PFSK-1 (cell line): ENCODE measurements around the gene CAMK1D.

ENCODE experiments used
- FOXP2 ChIP-seq: optimal IDR thresholded peaks from 2 replicates; pipeline ENCODE3; 2011; ENCODE audit warnings: borderline replicate concordance, control low read depth, inconsistent platforms; ENCODE audit not compliant: insufficient read depth; ENCODE audit errors: extremely low read length, extremely low read depth
- POLR2AphosphoS5 ChIP-seq: IDR thresholded peaks from 2 replicates; pipeline ENCODE4 v1.6.1; 2012; ENCODE audit warnings: low read depth, mild to moderate bottlenecking, control low read depth, low read length, moderate library complexity
- SIN3A ChIP-seq: IDR thresholded peaks from 2 replicates; pipeline ENCODE4 v1.6.1; 2012; ENCODE audit warnings: mild to moderate bottlenecking, low read length, moderate library complexity, borderline replicate concordance; ENCODE audit not compliant: insufficient read depth
- TAF1 ChIP-seq: IDR thresholded peaks from 2 replicates; pipeline ENCODE4 v1.6.1; 2012; ENCODE audit warnings: low read length, control low read depth, borderline replicate concordance; ENCODE audit not compliant: insufficient read depth
- TF ChIP-seq, protein P1 (sequence below), 2 experiments: IDR thresholded peaks; 2 replicates each; pipeline versions ENCODE4 v1.6.1 to v1.8.0; 2011 to 2012; ENCODE audit warnings: low read depth in 2 of 2, low read length in 2 of 2, control low read depth in 1 of 2, inconsistent platforms in 1 of 2, mild to moderate bottlenecking in 1 of 2, moderate library complexity in 1 of 2; ENCODE audit not compliant: insufficient read depth in 1 of 2

Gene CAMK1D

DNA sequence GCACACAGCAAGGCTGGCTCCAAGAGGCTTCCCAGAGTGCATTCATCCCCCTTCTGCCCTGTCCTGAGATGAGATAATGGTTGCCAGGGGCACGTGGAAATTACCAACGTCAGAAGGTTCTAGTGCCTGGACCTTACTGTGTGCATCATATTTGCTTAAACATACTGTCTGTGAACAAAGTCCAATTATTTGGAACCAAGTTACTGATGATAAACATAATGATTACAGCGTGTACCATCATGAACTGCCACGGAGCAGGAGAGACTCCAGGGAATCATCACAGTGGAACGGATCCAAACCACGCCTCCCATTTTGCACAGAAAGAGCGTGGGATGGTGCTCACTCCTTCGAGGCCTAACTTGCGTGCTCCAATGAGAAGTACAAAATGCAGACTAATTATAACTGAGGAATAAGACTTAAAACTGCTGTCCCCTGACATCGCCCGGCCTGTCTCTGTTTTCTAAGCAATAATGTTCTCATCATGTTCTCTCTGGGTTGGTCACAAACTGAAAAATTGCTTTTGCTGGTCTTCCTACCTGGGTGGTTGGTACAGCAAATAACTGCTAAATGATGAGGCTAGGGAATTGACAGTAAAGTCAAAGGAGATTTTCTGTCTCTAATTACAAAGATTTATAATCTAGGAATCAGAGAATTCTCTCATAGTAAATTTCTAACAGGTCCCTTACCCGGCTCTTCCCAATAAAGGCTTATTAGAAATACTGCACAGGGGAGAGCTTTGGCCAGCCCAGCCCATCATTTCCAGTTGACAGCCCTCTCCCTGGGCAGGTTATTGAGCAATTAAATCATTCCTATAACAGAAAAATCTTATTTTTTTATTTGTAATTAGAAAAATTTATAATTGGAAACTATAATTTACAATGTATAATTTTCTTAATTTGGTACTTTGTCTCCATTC, 182.2 kb downstream of the CAMK1D start:
- no peak for TF ChIP-seq POLR2AphosphoS5
- no peak for TF ChIP-seq SIN3A
- TF ChIP-seq TAF1, result no peak
- TF ChIP-seq, protein P1, sequence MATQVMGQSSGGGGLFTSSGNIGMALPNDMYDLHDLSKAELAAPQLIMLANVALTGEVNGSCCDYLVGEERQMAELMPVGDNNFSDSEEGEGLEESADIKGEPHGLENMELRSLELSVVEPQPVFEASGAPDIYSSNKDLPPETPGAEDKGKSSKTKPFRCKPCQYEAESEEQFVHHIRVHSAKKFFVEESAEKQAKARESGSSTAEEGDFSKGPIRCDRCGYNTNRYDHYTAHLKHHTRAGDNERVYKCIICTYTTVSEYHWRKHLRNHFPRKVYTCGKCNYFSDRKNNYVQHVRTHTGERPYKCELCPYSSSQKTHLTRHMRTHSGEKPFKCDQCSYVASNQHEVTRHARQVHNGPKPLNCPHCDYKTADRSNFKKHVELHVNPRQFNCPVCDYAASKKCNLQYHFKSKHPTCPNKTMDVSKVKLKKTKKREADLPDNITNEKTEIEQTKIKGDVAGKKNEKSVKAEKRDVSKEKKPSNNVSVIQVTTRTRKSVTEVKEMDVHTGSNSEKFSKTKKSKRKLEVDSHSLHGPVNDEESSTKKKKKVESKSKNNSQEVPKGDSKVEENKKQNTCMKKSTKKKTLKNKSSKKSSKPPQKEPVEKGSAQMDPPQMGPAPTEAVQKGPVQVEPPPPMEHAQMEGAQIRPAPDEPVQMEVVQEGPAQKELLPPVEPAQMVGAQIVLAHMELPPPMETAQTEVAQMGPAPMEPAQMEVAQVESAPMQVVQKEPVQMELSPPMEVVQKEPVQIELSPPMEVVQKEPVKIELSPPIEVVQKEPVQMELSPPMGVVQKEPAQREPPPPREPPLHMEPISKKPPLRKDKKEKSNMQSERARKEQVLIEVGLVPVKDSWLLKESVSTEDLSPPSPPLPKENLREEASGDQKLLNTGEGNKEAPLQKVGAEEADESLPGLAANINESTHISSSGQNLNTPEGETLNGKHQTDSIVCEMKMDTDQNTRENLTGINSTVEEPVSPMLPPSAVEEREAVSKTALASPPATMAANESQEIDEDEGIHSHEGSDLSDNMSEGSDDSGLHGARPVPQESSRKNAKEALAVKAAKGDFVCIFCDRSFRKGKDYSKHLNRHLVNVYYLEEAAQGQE (IDR thresholded peaks at IDR 0.05; ENCODE audit: insufficient read depth in 1 of 2, low read depth in 2 of 2, low read length in 2 of 2), result no peak
- TF ChIP-seq FOXP2, result no peak

DNA sequence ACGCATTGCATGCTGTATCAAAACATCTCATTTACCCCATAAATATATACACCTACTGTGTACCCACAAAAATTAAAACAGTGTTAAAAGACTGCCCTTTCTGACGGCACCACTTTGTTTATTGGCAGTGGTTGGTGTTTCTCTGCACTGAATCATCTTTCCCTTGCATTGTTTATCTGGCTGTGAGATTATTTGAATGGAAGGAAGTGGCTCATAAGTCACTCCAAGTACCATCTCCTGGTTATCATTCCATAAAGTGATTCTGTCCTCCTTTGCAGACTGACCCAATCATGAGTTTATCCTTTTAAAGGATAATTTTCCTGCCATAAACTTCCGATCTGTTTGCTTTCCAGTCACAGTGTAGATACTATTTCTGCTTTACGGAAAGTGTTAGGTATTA, 183.8 kb downstream of the CAMK1D start:
- TF ChIP-seq, protein P1 (IDR thresholded peaks at IDR 0.05; ENCODE audit: insufficient read depth in 1 of 2, low read depth in 2 of 2, low read length in 2 of 2), result no peak
- TF ChIP-seq SIN3A, result no peak

DNA sequence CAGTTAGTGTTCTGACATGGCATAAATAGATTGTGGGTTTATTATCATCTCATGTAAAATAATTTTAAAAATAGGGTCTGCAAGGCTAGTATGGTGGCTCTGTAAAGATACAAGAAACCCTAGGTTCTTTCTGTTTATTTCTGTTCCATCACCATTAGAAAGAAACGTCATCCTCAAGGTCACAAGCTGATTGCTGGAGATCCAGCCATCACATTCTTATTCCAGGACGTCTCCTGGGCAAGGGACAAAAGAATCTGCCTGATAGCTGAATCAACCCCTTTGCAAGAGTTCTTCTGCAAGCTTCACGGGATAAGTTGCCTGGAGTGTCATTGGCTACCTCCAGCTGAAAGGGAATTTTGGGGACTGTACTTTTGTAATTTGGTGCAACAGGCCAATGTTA, 184.4 kb downstream of the CAMK1D start:
- no peak for TF ChIP-seq POLR2AphosphoS5
- TF ChIP-seq, protein P1 (IDR thresholded peaks at IDR 0.05; ENCODE audit: insufficient read depth in 1 of 2, low read depth in 2 of 2, low read length in 2 of 2), result no peak
- TF ChIP-seq TAF1, result no peak
- no peak for TF ChIP-seq FOXP2
- no peak for TF ChIP-seq SIN3A

DNA sequence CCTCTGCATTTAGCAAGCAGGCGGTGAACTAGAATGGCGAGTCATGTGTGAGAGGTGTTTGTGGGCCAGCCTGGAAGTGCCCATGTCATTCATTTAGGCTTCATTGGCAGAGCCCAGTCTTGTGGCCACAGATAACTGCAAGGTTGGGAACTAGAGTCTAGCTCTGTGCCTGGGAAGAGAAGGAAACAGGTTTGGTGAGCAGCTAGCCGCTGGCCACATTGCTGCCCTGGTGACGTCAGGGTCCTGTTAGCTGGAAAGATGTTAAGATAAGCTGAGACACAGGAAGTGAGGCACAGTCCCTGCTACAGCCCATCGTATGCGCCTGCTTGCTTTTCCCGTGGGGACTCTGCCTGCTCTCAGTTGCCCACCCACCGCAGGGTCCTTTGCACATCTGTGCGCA, 185.5 kb downstream of the CAMK1D start:
- TF ChIP-seq POLR2AphosphoS5, result no peak

DNA sequence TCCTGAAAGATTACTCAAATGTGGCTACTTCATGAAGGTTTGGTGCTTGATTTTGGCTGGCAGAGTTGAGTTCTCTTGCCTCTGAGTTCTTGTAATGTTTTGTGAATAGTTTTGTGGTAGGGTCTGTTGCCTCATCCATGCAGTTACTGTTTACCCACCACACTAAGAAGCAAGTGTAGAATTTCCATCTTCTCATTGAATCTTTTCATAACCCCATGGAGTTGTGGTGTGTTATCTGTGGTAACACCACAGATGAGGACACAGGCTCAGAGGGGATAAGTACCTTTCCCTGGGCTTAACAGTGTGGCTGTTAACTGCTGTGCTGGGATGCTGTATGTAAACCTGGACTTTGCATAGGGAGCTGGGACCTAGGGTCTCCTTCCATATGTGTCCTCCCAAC, 186.3 kb downstream of the CAMK1D start:
- TF ChIP-seq TAF1 (no peak), POLR2AphosphoS5 (no peak), SIN3A (no peak), FOXP2 (no peak)
- TF ChIP-seq, protein P1 (IDR thresholded peaks at IDR 0.05; ENCODE audit: insufficient read depth in 1 of 2, low read depth in 2 of 2, low read length in 2 of 2), result no peak
